NCI-H128 (cell line): Measurements from ENCODE around the gene TF.

ENCODE experiments used
- DNase-seq: peaks from one replicate; lab custom pipeline; 2025; ENCODE audit not compliant: unreplicated experiment; lab: John Stamatoyannopoulos, UW

The TF gene

DNA sequence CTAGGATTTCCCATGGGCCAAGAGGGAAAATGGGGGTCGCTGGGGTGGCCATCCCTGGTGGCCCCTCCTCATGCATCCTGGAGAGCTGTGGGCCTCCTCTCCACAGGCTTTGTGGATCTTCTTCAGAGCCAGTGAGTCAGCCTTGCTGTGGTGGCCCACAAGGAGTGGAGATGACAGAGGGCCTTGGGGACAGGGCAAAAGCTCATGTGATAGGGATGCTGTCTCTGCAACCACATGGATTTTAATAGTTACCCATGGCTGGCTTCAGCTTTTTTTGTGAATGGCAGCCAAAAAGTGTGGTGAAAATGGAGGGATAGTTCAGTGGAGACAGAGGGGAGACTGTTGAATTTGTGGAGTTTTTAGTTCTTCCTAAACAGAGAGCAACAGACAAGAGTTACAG is 1.2 kb downstream of the TF start:
- no peak for DNase-seq

DNA sequence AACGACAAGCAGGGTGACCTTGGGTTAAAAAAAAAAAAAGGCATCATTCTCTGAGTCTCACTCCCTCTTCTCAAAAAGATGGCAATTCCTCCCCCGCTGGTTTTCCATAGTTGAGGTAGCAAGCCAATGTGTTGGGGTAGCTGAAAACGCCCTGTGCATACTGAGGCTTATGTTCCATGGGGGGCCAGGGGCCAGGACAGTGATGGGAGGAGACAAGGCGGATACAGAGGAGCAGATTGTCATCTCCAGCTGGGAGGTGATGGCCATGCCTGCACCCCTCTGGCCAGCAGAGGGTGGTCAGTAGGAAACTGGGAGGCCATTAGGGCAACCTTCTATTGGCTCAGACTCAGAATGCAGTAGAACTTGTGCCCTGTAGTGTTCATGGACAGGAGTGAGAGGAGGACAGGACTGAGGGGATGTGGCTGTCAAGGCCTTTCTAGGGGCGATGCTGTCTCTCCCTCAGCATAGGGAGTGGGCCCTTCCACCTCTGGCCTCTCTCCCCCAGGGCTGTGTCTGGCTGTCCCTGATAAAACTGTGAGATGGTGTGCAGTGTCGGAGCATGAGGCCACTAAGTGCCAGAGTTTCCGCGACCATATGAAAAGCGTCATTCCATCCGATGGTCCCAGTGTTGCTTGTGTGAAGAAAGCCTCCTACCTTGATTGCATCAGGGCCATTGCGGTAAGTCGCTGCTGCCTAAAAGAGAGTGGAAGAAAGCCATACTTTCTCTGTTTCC is 1.9 kb downstream of the TF start:
- DNase-seq = no peak

DNA sequence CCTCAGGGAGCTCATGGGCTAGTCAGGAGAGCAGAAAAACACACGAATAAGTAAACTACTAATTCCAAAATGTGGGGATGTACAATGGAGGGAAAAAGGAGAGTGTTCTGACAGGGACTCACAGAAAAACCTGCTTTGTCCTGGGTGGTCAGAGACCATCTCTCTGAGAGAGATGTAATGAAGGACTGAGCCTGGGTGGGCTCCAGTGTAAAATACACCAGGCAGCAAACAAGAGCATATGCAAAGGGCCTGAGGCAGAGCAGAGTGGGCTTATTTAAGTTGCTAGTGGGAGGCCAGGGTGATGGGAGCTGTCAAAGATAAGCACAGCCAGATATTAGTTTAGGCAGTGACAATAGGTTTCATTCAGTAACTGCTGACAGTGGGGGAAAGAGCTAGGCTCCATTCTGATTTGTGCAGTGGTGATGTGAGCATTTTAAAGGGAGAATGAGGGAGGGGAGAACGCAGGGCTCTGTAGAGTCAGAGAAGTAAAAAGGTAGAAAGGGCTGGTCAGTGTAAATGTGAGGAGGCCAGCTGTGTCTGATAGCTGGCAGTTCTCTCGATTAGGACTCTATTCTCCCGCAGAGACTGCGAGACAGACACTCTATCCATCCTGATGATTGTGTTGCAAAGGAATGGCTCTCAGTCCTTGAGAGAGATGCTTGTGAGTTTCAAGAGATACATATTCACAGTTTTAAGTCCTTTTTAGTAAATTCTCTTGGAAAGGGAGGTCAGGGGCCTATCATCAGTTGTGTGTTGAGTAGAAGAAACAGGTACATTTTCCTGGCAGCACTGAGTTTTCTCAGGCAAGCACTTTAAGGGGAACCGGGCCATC is 3.5 kb downstream of the TF start:
- no peak for DNase-seq

DNA sequence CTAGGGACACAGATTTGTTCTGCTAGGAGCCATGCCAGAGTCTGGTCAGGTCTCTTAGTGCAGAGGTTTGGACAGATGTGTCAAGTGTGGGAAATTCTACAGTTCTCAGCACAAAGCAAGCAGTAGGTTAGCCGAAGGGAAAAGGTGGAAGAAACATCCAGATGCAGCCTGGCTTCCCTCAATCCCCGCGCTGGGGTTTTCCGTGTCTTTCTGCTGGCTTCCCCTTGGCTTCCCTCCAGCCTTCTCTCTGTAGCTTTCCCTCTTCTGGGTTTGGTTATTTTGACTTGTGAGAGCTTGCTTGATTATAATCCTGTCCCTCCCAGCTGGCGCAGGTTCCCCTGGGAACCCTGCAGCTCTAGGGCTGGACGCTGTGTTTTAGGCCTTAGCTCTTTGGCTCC is 4.1 kb downstream of the TF start:
- DNase-seq = no peak

DNA sequence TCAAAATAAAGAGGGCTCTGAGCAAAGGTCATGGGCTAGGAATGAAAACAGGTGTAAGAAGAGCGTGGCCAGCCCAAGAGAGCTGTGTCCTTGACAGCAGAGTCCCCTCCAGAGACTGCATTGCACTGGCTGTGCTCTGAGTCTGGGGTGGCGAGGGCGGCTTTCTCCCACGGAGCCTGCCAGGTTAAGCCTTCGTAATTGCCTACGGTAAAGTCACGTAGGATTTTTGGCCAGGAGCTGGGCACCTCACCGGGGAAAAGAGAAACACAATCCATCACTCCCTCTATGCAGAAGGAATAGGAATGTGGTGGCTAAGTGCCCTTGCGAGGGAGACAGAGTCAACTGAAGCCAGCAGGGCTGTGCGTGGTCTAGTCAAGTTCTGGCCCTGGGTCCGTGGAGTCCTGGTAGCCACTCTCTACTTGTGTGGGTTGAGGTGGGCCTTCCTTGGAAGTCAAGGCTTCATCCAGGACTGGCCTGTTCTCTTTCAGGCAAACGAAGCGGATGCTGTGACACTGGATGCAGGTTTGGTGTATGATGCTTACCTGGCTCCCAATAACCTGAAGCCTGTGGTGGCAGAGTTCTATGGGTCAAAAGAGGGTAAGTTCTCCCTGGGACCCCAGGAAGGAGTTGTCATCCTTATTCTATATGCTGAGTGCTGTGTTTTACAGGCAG is 7.0 kb downstream of the TF start:
- no peak for DNase-seq

DNA sequence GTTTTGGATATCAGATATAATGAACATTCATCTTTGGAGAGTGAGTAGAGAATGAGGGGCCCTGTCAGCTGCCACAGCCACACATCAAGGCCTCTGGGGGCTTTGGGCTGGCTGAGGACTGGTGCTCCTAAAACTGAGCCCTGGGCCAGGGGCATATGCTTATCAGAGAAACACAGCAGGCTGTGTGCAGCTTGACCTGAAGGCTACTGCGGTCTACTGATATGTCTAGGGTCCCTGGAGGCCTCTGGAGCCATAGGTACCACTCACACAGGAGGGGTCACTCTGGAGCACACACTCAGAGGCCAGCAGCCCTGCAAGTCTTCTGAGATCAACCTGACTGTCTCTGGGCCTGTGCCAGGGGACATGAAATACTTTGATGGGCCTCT is 7.6 kb downstream of the TF start:
- no peak for DNase-seq

DNA sequence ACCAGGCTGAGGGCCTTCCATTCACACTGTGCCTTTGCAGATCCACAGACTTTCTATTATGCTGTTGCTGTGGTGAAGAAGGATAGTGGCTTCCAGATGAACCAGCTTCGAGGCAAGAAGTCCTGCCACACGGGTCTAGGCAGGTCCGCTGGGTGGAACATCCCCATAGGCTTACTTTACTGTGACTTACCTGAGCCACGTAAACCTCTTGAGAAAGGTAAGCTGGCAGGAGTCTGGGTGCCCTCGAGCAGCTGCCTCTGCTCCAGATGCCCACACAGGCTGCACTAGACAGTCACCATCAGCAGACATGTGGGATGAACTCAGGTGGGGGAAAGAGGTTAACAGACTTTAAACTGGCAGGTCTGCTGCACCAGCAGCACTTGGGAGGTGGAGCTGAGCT is 8.3 kb downstream of the TF start:
- DNase-seq = no peak

DNA sequence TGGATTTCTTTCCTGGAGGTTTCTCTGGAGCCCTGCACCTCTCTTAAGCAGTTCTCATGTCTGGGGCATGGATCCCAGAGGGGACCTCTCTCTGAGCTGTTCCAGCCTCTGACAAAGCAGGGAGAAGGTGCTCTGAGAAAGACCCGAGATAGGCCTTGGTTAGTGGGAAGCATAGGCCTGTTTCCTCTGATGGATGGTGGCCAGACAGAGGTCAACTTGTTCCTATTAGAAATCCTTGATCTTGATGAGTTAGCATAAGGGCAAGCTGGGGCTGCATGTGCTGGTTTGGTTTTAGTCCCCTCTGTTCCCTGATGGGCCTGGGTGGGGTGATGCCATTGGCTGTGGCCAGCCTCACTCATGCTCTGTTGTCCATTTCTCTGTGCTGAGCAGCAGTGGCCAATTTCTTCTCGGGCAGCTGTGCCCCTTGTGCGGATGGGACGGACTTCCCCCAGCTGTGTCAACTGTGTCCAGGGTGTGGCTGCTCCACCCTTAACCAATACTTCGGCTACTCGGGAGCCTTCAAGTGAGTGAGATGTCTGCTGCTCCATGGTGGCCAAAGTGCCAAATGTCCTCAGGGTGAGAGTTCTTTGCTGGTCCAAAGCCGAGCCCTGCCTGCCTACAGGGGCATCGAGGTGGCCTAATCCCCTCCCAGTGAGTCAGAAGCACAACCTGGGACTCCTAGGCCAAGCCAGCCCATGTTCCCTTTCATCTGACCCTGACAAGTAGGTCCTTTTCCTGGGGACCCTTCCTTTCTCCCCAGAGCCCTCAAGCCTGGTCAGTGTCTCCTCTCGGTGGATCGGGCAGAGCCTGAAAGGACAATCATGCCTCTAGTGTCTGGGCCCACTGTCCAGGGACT is 9.0 kb downstream of the TF start:
- DNase-seq = no peak

DNA sequence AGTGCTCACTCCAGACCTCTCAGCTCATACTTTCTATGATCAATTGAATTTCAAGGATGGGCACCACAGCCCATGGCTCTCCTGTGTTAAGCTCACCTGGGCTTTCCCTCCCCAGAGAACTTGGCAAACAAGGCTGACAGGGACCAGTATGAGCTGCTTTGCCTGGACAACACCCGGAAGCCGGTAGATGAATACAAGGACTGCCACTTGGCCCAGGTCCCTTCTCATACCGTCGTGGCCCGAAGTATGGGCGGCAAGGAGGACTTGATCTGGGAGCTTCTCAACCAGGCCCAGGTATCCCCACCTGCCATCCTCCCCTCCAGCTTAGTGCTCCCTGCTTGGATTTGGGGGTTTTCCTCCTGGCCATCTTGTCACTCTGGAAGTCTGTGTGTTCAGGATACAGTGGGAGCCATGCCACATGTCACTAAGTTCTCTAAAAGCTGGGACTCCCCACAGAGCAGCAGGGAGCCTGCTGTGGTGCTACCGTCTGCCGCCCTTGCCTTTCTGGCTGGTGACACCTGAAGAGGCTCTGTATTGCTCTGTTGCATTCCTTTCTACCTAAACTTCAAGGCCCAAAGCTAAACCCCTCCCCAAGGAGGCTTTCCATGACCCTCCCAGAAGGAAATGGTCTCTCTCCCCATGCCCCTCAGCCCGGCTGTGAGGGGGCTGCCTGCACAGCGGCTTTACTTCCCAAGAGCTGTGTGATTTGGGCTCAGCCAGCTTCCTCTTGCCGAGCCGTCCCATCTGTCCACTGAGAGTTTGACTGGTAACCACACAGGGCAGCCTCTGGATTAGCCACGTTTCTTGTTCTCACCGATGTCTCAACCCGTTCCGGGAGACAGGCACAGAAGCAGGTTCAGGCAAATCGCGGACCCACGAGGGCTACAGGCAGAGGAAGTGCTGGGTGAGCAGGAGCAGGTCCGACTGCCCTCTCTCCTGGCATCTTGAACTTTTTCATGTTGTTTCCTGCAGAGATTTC is 10.8 kb downstream of the TF start:
- DNase-seq = no peak

DNA sequence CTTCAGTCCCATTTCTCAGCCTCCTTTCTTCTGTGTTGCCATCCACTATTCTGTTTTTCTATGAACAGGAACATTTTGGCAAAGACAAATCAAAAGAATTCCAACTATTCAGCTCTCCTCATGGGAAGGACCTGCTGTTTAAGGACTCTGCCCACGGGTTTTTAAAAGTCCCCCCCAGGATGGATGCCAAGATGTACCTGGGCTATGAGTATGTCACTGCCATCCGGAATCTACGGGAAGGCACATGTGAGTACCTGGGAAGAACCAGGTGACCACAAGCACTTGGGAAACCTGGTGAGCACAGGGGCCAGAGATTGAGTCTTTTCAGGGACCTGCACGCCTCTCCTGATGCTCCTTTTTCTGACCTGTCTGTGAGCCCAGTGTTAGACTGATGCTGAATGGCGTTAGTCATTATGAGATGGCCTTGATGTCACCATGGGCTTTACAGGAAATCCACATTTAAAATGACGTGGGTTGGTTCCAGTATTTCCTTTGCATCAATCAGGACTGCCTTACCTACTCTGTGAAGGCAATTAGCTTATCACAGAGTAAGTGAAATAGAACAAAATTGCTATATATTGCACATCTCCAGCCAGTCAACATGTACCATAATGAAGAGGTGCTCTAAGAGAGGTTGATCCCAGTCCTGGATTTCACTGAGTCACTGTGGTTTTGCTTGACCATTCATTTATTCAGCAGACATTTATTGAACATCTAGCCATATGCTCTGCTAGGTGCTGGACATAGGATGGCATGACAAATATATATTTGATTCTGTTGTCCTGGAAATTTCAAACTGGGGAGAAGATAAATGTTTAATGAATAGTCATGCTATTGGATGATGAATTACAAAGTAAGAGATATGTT is 11.7 kb downstream of the TF start:
- DNase-seq = no peak

DNA sequence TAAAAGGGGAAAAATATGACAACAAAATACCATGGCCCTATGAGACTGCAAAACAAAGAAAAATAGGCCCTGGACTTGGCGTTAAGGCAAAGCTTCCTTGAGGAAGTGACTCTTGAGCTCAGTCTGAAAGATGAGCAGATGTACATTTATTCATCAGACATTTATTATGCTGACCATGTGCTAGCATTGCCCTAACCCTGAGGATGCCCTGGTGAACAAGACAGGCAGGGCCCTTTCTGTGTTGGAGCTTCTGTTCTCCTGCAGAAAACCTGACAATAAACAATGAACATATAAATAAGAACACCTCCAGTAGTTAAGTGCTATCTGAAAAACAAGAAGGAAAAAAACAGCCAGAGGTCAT is 12.4 kb downstream of the TF start:
- no peak for DNase-seq

DNA sequence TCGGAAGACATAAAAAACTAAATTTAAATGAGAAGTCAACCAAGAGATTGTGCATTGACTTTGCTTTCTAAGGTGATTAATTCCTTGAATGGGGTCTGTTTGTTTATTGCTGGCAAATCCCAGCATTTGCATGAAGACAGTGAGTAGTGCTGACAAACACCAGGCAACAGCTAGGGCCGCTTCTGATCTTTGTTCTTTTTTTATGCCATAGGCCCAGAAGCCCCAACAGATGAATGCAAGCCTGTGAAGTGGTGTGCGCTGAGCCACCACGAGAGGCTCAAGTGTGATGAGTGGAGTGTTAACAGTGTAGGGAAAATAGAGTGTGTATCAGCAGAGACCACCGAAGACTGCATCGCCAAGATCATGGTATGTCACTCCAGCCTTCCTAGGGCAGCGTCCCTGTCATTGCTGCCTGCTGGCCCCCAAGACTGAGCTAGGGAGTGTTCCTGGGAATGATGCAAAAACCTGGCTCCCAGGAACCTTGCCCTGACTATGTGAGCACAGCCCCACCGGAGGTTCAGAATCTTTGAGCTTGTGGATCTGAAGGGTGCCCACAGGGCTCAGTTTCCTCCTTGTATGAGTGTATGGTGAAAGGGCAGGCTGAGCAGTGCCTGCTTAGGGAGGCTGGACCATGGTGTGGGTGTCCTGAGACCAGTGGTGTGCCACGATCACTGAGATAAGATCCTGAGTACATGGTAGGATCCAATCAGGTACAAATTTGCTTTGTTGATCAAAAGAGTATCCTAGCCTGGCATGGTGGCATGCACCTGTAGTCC is 13.0 kb downstream of the TF start:
- no peak for DNase-seq

DNA sequence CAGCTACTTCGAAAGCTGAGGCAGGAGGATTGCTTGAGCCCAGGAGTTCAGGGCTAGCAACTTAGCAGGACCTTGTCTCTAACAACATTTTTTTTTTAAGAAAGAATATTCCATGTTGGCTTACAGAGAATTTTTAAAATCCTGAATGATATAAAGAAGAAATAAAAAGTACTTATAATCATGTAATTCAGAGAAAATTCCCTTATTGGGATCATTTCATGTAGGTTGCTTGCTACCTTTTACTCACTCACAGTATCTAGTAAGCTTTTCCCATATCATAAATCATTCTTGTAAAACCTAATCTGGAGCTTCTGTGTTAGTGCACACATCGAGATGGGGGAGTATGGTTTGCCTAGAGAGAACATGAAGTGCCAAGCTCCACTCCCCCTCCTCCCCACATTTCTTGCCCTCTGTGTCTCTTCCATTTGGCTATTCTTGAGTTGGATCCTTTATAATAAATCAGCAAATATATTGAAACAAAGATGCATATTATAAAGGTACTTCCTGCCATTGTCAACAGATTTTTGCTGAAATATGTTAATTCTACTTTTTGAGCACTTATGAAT is 13.6 kb downstream of the TF start:
- DNase-seq = no peak

DNA sequence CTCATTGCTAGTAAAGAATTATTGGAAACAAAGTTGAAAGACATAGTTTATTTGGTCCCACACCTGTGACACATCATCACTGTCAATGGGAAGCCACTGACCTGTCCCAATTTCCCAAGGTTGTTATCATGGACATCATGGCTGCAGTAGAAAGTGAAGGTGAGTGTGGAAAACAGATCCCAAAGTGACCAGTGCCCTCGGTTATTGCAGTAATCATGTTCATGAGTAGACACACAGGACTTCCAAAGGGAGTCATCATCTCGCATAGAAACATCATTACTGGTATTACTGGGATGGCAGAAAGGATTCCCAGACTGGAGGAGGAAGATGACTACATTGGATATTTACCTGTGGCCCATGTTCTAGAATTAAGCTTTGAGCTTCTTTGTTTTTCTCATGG is 14.7 kb downstream of the TF start:
- DNase-seq = no peak

DNA sequence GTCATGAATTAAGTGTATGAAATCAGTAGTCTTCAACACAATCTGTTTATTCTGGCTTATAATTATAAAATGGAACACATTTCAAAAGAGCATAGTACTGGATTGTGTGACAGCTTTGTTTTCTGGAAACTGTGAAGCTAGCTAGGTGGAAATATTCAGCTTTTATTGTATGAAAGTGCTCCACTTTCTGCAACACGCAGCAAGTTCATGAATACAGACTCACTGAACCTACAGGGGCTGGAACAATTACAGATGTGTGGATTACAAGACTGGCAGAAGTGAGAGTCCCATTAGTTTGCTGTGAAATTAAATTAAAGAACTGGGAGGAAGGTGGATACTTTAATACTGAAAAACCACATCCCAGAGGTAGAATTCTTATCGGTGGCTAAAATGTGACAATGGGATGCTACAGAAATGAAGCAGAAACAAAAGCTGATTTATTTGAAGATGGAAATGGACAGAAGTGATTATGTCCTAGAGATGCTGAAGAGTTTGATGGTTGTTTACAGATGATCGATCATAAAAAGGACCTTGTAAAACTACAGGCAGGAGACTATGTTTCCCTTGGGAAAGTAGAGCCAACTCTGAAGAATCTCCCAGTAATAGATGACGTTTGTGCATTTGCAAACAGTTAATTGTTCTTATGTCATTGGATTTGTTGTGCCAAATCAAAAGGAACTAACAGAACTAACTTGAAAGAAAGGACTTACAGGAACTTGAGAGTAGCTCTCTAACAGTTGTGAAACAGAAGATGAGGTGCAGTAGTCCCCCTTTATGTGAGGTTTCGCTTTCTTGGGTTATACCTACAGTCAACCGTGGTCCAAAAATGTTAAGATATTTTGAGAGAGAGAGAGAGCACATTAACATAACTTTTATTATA is 15.7 kb downstream of the TF start:
- no peak for DNase-seq

DNA sequence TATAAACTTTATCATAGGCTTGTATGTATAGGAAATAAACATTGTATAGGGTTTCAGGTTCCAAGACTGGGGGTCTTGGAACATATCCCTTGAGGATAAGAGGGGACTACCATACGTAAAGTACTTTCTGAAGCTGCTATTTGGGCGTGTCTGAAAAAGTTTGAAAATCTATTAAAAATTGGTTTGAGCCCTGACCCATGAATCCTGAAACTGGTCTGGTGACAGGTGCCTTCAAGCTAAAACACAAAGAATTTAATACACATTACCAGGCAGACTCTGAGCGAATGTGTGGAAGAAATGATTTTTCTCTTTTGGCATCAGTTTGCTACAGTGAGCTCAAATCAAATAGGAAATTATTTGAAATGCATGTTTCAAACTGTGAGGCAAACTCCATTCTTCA is 16.3 kb downstream of the TF start:
- DNase-seq = no peak
